Vein endothelial cell (primary cell): ENCODE results near the gene KIF1A. TPM values are rescaled to one million over a fixed set of nuclear protein-coding genes. Genes with fewer than 3 reads are reported as not detected.

Source experiments
- small RNA-seq: library from RNA; depleted of rRNA; stranded (forward); fragments of <200 nt; gene quantifications from one replicate; pipeline ENCODE3, GENCODE V24; 2012
- total RNA-seq: library from RNA; depleted of rRNA; stranded (reverse); fragments of >200 nt; gene quantifications from 2 replicates; pipeline ENCODE4 v1.2.3, GENCODE V29; 2012

KIF1A gene
- total RNA-seq, result under 0.01 TPM in 1 of 2 replicates, not detected in the other

GRCh38 chr2:240819858-240820606 is at the start of gene KIF1A:
TSS of gene KIF1A (minus strand) at chr2:240820219. CDS start at chr2:240797752, 22,467 bp downstream.

GRCh38 chr2:240868286-240869108 is 48.5 kb upstream of the KIF1A start, which contains the start of gene AGXT:
TSS of gene AGXT (plus strand) at chr2:240868824. CDS start at chr2:240868866, 42 bp downstream.

GRCh38 chr2:240691631-240692420 is 128.2 kb downstream of the KIF1A start, which contains the start of gene AQP12A:
TSS of gene AQP12A (plus strand) at chr2:240691866. CDS start at chr2:240691914, 48 bp downstream.

GRCh38 chr2:240682431-240683224 is 137.4 kb downstream of the KIF1A start, which contains the start of gene AQP12B:
TSS of gene AQP12B (minus strand) at chr2:240682885. CDS start at chr2:240682837, 48 bp downstream.

Small RNAs within 50 kb of the gene (small RNA-seq; reads per million reads assigned to genes)
- gene AC011298.3, result not detected

Other genes with a start within 250 kb of the KIF1A start
- 26.6 and 27.4 TPM in 2 replicates for gene CAPN10, start 233.5 kb downstream of the KIF1A start, total RNA-seq
- 0.19 and 0.33 TPM in 2 replicates for gene GPR35, start 194.7 kb downstream of the KIF1A start, total RNA-seq
- not detected in 2 replicates for gene AQP12B, start 137.3 kb downstream of the KIF1A start, total RNA-seq
- not detected in 2 replicates for gene AQP12A, start 128.4 kb downstream of the KIF1A start, total RNA-seq
- not detected in 2 replicates for gene AGXT, start 48.6 kb upstream of the KIF1A start, total RNA-seq
- not detected in 2 replicates for gene MAB21L4, start 75.9 kb upstream of the KIF1A start, total RNA-seq
- not detected in 2 replicates for gene CROCC2, start 86.1 kb upstream of the KIF1A start, total RNA-seq
- gene SNED1, start 178.4 kb upstream of the KIF1A start, total RNA-seq, result 37.2 and 59.8 TPM in 2 replicates